GM08714 (cell line): Measurements from ENCODE around the gene IRAG1.

Source experiments
- H3K4me3 ChIP-seq: fragments of 200-500 bp; sonication (Bioruptor generic); 2 replicates; pipeline ENCODE4 v1.5.1; 2014; ENCODE audit warnings: mild to moderate bottlenecking, low read length, inconsistent platforms
- ZNF274 ChIP-seq: IDR thresholded peaks from 2 replicates; pipeline ENCODE4 v1.6.1; 2012; ENCODE audit warnings: mild to moderate bottlenecking, low read depth, low read length

IRAG1 gene, protein sequence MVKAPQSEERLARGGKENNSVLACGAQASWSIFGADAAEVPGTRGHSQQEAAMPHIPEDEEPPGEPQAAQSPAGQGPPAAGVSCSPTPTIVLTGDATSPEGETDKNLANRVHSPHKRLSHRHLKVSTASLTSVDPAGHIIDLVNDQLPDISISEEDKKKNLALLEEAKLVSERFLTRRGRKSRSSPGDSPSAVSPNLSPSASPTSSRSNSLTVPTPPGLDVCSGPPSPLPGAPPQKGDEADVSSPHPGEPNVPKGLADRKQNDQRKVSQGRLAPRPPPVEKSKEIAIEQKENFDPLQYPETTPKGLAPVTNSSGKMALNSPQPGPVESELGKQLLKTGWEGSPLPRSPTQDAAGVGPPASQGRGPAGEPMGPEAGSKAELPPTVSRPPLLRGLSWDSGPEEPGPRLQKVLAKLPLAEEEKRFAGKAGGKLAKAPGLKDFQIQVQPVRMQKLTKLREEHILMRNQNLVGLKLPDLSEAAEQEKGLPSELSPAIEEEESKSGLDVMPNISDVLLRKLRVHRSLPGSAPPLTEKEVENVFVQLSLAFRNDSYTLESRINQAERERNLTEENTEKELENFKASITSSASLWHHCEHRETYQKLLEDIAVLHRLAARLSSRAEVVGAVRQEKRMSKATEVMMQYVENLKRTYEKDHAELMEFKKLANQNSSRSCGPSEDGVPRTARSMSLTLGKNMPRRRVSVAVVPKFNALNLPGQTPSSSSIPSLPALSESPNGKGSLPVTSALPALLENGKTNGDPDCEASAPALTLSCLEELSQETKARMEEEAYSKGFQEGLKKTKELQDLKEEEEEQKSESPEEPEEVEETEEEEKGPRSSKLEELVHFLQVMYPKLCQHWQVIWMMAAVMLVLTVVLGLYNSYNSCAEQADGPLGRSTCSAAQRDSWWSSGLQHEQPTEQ

DNA sequence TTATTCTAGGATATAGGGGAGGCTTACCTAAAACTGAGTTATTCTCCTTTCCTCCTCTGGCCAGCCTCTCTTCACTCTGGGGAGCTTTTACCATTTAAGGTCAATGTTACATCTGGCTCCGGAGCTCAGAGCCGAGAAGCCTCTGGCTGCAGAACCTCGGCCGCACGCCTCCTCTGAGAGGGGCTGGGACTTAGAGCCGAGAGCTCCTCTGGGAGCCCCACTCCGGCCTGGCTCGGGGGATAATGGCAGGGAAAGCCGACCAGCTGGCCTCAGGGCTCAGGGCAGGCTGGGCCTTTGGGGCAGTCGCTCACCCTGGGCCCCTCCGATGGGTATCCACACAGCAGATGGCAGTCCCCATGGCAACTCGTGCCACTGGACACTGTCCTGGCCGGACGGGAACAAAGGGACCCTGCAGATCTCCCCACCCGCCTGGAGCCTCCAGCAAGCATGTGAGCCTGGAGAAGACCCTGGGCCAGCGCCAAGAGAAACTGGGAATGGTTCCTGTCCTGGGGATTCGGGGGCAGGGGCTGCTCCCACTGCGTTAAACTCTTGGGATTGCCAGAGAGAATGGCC lies at the start of gene IRAG1:
IRAG1 (minus strand) TSS at position 247 of the 573 bp plus-strand sequence; CDS start at position 94, 153 bp downstream.
- H3K4me3 ChIP-seq, result no peak within 1 kb of the TSS
- no peak for TF ChIP-seq ZNF274

DNA sequence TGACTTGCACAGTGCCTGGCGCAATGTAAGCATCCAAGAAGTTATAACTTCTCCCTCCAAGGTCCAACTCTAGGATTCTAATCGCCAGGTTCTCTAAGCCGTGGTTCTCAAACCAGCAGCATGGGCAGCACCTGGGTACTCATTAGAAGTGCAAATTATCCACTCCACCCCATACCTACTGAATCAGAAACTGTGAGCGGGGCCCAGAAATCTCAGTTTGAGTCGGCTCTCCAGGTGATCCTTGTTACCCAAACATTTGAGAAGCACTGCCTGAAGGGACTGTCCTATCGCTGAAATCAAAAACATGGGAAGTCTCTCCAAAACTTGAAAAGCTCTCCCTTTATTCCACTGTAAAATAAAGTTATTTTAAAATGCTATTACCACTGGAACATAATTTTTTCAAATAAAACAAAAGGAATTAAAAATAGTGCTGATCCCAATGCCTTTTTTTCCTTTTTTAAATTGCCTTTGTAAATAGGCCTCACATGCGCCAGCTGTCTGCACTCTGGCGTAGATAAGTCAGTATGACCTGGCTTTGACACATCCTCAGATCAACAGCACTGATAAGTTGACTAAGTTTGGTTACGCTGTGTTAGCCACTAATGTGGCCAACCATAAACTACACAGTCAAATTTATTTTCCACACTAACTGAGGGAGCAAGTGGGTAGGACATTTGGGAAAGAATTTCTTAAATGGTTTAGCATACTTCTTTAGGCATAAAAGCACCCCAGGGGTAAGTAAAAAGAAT lies 49.1 kb upstream of the IRAG1 start:
- TF ChIP-seq ZNF274, result no peak
- H3K4me3 ChIP-seq, result no peak overlapping the region

DNA sequence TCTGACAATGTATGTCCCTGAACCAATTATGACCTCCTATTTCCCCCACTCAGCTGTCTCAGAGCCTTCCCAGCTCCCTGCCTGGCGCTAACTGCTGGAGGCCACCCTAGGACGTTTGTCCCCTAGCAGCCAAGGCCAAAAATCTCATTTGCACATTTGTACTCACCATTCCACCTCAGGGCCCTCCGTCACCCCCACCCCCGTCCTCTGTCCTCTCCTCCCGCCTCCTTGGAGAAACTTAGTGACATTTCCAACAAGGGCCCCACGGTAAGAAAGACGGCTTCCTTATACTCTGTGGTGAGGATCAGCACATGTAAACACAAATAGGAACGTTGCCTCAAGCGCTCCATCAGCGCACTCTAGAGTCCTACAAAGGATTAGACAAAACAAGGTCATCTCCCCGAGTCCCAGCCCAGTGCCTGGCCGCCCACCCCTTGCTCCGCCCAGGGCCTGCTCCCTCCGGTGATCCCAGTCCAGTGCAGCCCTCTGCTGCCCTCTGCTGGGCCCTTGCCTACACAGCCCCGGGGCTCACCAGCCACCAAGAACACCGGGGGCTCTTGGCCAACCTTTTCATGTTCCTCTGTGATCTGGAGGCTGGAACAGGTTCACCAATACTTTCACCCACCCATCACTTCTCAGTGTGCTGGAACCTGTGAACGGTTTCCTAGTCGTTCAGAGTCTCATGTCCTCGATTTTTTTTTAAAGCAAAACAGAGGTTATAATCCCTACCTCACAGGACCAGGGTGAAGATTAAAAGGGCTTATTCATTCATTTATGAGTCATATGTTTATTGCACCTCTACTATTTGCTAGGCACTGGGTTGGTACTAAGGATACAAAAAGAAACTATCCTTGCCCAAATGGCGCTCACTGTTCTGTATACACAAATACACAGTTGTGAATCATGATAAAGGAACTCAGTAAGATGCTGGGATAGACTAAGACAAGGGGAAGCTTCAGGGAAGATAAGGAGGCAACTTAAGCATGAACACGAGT lies 42.2 kb upstream of the IRAG1 start:
- TF ChIP-seq ZNF274, result no peak
- H3K4me3 ChIP-seq, result no peak overlapping the region

DNA sequence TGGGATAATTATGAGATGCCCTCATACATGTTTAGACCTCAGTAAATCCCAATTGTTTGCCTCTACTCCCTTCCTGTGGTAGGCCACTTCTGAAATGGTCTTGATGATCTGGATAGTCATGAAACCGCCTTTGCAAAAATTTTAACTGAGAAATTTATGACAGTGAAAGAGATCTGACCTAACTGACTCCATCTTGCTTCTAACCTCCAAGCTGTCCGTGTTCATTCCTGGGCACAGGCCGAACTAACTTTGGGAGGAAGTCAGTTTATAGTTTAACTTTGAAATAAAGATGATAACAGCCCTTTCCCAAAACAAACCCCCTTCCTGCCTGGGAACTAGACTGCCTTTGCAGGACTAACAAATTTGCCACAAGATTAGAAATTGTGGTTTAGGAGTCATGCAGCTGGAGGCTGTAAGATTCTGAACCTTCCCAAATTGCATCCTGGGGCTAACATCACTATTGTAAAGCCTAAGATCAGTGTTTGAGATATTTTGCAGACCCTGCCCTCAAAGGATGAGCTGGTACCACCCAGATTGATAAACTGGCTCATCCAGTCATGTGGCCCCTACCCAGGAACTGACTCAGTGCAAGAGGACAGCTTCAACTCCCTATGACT lies 37.6 kb upstream of the IRAG1 start:
- no peak for TF ChIP-seq ZNF274
- H3K4me3 ChIP-seq, result no peak overlapping the region

DNA sequence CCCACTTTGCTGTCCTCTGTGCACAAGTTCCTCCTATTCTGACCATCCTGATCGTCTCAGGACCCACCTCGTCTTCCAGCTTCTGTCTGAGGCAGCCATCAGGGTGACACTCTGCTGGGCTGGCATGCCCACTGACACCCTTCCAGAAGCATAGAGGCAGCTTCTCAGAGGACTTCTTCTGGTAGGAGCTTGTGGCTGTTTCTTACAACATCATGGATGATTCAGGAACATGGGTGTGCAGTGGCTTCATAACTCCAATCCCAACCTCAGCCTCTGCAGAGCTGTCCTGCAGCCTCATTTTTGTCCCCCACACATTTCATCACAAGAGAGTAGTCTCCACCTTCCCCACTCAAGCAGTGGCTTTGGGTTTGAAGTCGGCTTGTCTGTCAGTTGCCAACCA lies 36.6 kb upstream of the IRAG1 start:
- H3K4me3 ChIP-seq, result no peak overlapping the region

DNA sequence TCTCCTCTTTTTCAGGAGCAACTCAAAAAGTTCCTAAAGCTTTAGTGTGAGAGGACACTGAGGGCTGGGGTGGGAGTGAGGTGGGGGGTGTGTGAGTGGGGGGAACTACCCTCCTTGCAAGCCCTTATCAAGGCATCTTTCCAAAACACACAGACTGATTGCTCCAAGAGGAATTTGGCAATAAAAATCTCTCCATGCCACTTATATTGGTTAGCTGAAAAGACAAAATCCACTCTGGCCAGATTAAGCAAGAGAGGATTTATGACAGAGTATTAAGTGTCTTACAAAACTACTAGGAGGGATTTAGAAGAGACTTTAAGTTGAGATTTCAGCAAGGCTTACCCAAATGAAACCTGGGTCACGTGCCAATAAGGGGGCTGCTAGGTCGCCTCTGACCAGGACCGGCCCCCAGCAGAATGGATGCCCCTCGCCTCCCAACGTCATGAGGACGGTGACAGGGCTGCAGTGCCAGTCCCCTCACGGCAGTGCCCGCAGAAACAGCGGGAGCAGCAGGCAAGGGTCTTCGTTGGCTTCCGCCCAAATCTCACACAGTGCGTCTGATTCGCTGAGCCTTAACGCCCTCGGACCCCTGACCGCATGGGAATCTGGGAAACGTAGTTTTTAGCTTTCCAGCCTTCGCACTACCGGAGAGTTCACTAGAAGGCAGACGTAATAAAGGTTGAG lies 35.4 kb upstream of the IRAG1 start:
- TF ChIP-seq ZNF274, result no peak
- no peak overlapping the region for H3K4me3 ChIP-seq

More for the DNA sequence above, 36.6 kb upstream of the IRAG1 start:
- TF ChIP-seq ZNF274, result no peak

DNA sequence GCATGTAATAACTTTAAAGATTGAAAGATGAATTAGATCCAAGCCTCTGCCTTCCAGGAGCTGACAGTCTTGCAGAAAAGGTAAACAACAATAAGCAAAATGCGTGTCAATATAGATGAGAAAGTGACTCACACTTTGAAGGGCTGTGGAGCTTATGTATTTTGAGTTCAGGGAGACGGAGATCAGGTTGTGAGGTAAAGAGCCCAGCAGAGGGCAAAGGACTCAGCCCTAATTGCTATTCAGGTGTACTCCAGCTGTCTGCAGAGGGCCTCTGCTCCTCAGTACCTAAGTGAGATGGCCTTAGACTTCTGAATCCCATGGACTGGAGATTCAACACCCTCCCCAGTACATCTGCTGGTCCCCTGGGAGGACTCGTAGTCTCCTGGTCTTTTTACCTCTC lies 34.6 kb upstream of the IRAG1 start:
- TF ChIP-seq ZNF274, result no peak
- no peak overlapping the region for H3K4me3 ChIP-seq

DNA sequence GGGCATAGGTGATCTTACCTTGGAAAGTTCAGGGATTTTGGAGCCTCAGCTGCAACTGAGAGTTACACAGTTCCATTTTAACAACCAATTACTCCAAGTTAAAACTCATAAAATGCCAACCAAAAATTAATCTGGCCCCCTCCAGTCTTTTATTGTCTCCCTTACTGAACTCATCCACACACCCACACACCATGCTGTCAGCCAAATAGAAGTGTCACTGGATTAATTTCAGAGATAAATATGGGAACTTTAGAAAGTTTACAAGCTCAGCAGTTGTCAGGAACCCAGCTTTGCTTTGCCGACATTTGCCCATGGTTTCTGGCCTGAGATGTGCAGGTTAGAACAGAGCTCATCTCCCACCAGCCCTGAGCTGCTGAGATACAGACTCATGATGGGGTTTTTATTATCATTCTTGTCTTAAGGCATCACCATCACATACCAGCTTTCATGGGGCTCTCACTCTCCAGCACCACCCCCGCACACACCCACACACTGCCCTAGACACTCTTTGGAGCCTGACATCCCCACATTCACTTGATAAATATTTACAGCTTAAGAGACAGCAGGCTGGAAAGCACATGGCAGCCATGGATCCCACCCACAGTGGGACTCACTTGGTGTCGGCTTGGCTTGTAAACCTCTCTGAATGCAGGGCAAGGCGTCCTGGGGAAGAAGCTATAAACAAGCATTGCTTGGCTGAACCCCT lies 33.7 kb upstream of the IRAG1 start:
- no peak for TF ChIP-seq ZNF274
- H3K4me3 ChIP-seq, result no peak overlapping the region

DNA sequence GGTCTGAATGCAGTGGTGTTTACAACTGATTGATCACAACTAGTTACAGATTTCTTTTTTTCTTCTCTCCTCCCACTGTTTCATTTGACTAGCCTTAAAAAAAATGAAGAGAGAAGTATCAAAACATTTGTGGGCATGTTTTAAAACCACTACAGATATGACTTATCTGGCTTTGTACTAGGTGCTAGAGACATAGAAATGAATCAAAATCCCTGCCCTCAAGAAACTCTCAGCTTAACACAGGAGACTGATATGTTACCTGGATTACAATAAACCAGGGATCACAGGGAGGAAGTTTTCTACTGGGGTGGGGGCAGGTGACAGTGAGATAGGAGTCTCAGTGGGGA lies 32.3 kb upstream of the IRAG1 start:
- TF ChIP-seq ZNF274, result no peak
- H3K4me3 ChIP-seq, result no peak overlapping the region

DNA sequence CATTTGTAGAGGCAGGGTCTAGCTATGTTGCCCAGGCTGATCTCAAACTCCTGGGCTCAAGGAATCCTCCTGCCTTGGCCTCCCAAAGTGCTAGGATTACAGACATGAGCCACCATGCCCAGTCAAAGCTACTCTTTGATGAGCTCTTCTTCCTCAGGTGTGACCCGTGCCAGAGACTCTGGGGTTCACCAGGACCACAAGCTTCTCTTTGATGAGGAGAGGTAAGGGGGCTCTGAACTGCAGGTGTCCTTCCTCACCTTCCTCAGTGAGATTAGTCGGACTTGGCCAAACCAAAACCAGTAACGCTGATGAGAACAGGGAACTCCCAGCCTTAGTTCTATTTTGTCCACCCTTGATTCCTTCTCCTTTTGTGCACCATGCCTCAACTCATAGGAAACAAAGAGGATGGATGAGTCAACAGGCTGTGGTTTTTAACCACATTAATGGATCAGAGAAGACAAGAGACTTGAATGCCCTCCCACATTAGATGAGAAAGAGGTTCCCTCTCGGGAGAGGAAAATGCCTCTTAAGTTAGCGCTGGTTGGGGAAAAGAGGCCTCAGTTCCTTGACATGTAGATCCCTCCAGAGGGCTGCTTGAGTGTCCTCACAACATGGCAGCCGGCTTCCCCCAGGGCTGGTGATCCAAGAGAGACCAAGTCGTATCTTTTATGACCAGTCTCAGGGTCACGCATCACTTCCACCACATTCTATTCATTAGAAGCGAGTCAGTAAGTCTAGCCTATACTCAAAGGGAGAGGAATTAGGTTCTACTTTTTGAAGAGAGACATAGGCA lies 31.8 kb upstream of the IRAG1 start:
- H3K4me3 ChIP-seq, result no peak overlapping the region
- TF ChIP-seq ZNF274, result no peak

DNA sequence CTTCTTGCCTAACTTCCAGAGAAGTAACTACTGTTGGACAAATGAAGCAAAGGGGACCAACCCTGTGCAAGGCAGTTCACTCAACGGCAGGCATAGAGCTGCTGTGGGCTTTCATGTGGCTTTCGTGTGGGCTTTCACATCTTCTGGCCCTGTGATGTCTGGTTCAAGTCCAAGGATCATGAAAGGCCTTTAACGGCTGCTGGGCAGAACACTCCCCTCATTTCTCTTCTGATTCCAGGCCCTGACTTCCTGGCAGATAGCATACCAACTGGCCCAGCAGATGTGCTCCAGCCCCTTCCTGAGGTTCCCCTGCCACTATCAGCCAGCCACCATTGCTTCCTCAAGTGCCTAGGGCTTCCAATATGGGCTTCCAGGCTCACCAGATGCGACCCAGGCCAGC lies 28.8 kb upstream of the IRAG1 start:
- no peak overlapping the region for H3K4me3 ChIP-seq
- TF ChIP-seq ZNF274, result no peak
